T-helper 1 cell treated with Interleukin-12 subunit alpha and Interleukin-12 subunit beta and Interleukin-4 antibody, amounts not matched to agents 30 μg/mL and 1 μg/mL, for 36 hours (primary cell): ENCODE measurements around the gene KLHL6.
"Not testable (repeated sequence)": the region's sequence is repeated elsewhere in the genome, so short reads cannot be mapped to it uniquely, and the experiment has no call there.

Source experiments
- H3K27ac Mint-ChIP-seq: one replicate; pipeline ENCODE4 v1.8.0; 2021; ENCODE audit warnings: mild to moderate bottlenecking, mixed read lengths
- H3K27me3 Mint-ChIP-seq: one replicate; pipeline ENCODE4 v1.8.0; 2021; ENCODE audit warnings: low read depth, mixed read lengths
- H3K36me3 Mint-ChIP-seq: one replicate; pipeline ENCODE4 v1.8.0; 2021; ENCODE audit warnings: low read depth, mixed read lengths
- H3K4me1 Mint-ChIP-seq: one replicate; pipeline ENCODE4 v1.8.0; 2021; ENCODE audit warnings: low read depth, mixed read lengths
- H3K4me3 Mint-ChIP-seq: one replicate; pipeline ENCODE4 v1.8.0; 2021; ENCODE audit warnings: mild to moderate bottlenecking, moderate library complexity, mixed read lengths
- H3K9me3 Mint-ChIP-seq: one replicate; pipeline ENCODE4 v1.8.0; 2021; ENCODE audit warnings: mixed read lengths

Gene KLHL6

DNA sequence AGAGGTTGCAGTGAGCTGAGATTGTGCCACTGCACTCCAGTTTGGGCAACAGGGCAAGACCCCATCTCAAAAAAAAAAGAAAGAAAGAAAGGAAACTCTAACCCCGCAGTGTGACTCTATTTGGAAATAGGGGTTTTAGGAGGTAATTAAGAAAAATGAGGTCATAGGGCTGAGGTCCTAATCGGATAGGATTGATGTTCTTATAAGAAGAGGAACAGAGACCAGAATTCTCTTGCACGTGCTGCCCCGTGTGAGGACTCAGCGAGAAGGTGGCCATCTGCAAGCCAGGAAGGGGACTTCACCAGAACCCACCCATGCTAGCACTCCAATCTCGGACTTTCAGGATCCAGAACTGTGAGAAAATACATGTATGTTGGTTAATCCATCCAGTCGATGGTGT lies 25.8 kb downstream of the KLHL6 start:
- H3K4me3 Mint-ChIP-seq = no peak overlapping the region
- no peaks in the 10 kb centered on the region for H3K9me3 Mint-ChIP-seq
- H3K27me3 Mint-ChIP-seq = no peaks in the 10 kb centered on the region
- peaks cover 38% of the 10 kb centered on the region for H3K36me3 Mint-ChIP-seq
- H3K4me1 Mint-ChIP-seq = peaks cover 53% of the 10 kb centered on the region
- H3K27ac Mint-ChIP-seq = no peak overlapping the region

DNA sequence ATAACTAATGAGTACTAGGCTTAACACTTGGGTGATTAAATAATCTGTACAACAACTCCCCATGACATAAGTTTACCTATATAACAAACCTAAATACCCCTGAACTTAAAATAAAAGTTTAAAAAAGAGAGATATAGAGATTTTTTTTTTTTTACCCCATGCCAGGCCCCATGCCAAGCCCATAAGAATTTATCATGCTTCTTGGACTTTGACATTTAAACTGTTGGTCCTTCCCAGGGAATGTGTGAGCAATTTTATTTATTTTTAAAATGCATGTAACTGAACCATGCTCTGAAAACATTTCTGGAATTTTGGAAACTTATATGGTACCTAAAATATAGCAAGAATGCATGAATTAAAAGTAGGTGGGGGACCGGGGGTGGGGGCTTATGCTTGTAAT lies 26.3 kb downstream of the KLHL6 start:
- no peak overlapping the region for H3K4me3 Mint-ChIP-seq
- no peaks in the 10 kb centered on the region for H3K27me3 Mint-ChIP-seq
- H3K27ac Mint-ChIP-seq = no peak overlapping the region
- peaks cover 43% of the 10 kb centered on the region for H3K36me3 Mint-ChIP-seq
- H3K9me3 Mint-ChIP-seq = no peaks in the 10 kb centered on the region
- H3K4me1 Mint-ChIP-seq = peaks cover 53% of the 10 kb centered on the region

DNA sequence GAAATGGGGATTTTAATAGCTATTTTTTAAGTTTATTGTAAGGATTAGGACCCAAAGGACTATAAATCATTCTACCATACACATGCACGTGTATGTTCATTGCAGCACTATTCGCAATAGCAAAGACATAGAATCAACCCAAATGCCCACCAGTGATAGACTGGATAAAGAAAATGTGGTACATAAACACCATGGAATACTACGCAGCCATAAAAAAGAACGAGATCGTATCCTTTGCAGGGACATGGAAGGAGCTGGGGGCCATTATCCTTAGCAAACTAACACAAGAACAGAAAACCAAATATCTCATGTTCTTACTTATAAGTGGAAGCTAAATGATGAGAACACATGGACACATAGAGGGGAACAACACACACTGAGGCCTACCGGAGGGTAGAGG lies 26.7 kb downstream of the KLHL6 start:
- not testable (repeated sequence) for H3K27me3 Mint-ChIP-seq, H3K9me3 Mint-ChIP-seq, H3K27ac Mint-ChIP-seq, H3K4me3 Mint-ChIP-seq
- Mint-ChIP-seq H3K36me3 (peaks cover 45% of the 10 kb centered on the region), H3K4me1 (peaks cover 52% of the 10 kb centered on the region)

DNA sequence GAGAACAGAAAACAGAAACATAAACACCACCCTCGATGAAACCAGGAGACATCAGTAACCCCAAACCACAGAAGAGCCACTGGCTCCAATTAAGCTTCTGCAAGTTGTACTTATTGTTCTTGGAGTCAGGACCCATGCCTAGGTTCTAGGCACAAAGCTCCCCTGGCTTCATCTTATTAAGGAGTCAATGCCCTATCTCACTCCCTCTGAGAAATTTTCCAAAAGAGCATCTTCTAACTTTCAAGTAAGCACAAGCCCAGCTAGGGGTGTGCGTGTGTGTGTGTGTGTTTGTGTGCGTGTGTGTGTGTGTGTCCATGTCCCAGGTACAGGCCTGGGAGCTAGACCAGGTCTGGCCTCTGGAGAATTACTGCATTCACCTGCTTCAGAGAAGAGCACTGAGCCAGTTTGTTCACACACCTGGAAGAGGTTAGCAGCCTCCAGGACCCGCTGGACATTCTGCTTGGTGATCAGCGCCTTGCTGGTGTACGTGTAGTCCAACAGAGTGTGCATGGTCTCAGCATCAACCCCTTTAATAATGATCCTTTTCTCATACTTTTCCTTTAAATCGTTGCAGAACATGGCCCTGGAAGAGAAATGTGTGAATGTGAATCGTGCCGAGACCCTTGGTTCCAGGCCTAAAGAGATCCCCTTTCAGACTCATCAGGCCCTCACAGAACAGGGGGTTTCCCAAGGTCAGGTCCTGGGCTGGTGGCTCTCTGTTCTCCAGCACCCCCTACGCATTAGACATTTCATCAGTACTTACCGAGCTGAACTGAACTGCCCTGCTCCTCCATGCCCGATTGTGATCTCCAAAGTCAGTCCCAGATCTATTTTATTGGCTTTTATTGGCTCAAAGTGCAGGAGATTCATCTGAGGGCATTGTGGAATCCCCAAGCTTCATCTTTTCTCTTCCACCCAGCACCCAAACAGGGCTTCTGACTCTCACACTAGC lies 27.8 kb downstream of the KLHL6 start:
- peaks cover 41% of the 10 kb centered on the region for H3K36me3 Mint-ChIP-seq
- no peaks in the 10 kb centered on the region for H3K9me3 Mint-ChIP-seq
- peaks cover 46% of the 10 kb centered on the region for H3K4me1 Mint-ChIP-seq
- no peaks in the 10 kb centered on the region for H3K27me3 Mint-ChIP-seq
- H3K4me3 Mint-ChIP-seq = peak overlapping the region; percentile 73
- peak overlapping the region; percentile 69 for H3K27ac Mint-ChIP-seq

DNA sequence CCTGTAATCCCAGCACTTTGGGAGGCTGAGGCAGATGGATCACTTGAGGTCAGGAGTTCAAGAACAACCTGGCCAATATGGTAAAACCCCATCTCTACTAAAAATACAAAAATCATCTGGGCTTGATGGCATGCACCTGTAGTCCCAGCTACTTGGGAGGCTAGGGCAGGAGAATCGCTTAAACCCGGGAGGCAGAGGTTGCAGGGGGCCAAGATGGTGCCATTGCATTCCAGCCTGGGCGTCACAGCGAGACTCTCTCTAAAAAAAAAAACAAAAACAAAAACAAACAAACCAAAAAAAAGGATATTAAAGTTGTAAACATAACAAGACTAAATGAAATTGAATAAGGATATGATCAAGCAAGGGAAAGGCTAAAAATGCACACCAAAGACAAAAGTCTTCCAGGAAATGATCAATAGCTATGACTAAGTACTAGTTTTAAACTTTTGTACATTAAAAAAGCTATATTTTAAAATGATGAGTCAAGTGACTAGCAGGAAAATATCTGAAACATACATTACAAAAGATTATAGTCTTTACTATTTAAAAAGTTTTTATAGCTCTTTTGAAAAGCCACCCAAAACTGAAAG lies 28.6 kb downstream of the KLHL6 start:
- Mint-ChIP-seq H3K4me1 (peaks cover 41% of the 10 kb centered on the region), H3K36me3 (peaks cover 41% of the 10 kb centered on the region), H3K4me3 (peak overlapping the region; percentile 73), H3K9me3 (no peaks in the 10 kb centered on the region), H3K27me3 (no peaks in the 10 kb centered on the region), H3K27ac (peak overlapping the region; percentile 69)

DNA sequence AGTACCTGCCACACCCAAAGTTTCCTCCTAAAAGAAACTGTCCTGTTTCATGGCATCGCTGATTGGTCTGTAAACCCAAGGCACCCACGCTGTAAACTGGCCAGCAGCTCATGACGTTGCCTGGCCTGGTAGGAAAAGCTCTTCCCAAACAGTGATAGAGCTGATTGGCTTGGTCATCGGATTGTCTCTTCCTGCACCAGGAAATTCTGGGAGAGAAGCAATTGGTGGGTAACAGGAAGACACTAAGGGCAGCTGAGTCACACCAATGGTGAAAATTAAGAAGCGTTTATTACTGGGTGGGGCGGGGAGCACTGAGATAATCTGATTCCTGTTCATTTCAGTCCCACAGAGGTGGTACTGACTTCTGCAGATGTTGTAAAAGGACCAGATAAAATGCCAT lies 31.0 kb downstream of the KLHL6 start:
- H3K4me1 Mint-ChIP-seq = peaks cover 37% of the 10 kb centered on the region
- H3K4me3 Mint-ChIP-seq = no peak overlapping the region
- H3K27me3 Mint-ChIP-seq = no peaks in the 10 kb centered on the region
- H3K27ac Mint-ChIP-seq = no peak overlapping the region
- no peaks in the 10 kb centered on the region for H3K9me3 Mint-ChIP-seq
- peaks cover 40% of the 10 kb centered on the region for H3K36me3 Mint-ChIP-seq

DNA sequence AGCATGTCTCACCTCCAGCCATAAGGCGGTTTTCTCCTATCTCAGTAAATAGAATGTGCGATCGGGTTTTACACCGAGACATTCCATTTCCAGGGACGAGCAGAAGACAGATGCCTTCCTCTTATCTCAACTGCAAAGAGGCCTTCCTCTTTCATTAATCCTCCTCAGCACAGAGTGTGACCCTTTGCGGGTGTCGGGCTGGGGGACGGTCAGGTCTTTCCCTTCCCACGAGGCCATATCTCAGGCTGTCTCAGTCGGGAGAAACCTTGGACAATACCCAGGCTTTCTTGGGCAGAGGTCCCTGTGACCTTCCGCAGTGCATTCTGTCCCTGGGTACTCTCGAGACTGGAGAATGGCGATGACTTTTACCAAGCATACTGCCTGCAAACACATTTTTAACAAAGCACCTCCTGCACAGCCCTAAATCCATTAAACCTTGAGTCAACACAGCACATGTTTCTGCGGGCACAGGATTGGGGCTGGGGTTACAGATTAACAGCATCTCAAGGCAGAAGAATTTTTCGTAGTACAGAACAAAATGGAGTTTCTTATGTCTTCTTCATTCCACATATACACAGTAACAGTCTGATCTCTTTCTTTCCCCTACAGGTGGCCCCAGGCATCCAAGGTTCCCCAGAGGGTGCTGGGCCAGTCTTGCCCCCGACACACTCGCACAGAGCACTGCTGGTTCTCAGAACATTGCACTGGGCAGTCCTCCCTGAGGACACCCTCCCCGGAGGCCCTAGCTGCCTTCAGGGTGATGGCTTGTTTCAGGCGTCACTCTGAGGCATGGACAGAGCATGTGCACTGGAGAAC lies 34.6 kb downstream of the KLHL6 start:
- not testable (repeated sequence) for H3K27ac Mint-ChIP-seq
- H3K36me3 Mint-ChIP-seq = peaks cover 41% of the 10 kb centered on the region

DNA sequence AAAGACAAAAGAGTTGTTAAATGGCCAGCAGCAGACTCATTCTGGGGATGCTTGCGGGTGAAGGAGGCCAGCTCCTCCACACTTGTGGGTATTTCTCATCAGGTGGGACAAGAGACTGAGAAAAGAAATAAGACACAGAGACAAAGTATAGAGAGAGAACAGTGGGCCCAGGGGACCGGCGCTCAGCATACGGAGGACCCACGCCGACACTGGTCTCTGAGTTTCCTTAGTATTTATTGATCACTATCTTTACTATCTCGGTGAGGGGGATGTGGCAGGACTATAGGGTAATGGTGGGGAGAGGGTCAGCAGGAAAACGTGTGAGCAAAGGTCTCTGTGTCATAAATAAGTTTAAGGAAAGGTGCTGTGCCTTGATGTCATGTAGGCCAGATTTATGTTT lies 35.2 kb downstream of the KLHL6 start:
- not testable (repeated sequence) for H3K4me3 Mint-ChIP-seq, H3K27me3 Mint-ChIP-seq, H3K9me3 Mint-ChIP-seq
- Mint-ChIP-seq H3K36me3 (peaks cover 38% of the 10 kb centered on the region), H3K27ac (peak overlapping the region; percentile 12), H3K4me1 (peaks cover 44% of the 10 kb centered on the region)

More for the DNA sequence above, 34.6 kb downstream of the KLHL6 start:
- not testable (repeated sequence) for H3K9me3 Mint-ChIP-seq, H3K27me3 Mint-ChIP-seq, H3K4me3 Mint-ChIP-seq
- H3K4me1 Mint-ChIP-seq = peaks cover 44% of the 10 kb centered on the region

DNA sequence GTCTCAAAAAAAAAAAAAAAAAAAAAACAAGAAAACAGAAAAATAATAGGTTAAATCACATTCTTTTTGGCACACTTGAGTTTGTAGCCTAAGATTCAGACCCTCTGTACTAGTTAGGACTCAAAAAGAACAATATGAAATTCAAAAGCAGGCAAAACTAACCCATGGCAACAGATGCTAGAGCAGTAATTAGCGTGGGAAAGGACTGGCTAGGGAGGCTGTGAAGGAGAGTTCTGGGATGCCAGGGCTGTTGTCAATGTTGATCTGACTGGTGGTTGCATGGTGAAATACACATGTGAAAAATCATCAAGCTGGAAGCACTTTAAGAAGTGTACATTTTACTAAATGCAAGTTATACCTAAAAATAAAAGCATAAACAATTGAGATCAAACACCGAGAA lies 35.6 kb downstream of the KLHL6 start:
- peaks cover 37% of the 10 kb centered on the region for H3K36me3 Mint-ChIP-seq
- no peaks in the 10 kb centered on the region for H3K27me3 Mint-ChIP-seq
- H3K4me1 Mint-ChIP-seq = peaks cover 44% of the 10 kb centered on the region
- H3K27ac Mint-ChIP-seq = no peak overlapping the region
- H3K9me3 Mint-ChIP-seq = no peaks in the 10 kb centered on the region
- no peak overlapping the region for H3K4me3 Mint-ChIP-seq

DNA sequence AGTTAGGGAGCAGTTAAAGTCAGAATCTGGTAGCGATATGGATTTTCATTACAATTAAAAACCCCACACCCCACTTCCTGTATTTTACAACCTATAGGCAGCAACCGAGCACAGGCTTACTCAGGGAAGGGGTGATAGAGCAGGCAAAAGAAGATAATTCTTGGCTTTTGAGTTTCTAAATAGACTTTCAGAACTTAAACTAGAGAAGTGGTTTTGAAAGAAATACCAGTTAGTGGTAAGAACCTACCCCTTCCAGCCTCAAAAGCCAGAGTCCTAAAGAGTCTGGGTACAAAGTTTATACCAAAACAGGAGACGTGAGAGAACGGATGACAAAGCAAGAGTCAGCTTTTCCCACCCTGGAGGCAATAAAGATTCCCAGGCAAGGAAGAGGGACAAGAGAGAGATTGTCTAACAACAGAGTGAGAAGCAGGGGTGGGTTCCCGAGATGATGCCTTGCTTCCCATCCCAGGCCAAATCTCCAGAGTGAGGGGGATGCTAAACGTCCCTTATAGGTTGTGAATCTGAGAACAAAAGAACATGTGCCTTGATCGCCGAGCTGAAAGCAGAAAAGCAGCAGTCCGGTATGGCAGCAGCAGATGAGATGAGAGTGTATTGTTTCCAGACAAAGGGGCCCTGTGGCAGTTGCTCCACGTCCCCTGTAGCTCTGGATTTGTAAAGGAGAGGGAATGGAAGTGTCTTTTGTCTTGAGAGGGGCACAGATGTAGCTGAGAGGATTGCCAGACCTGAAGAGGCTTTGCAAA lies 36.8 kb downstream of the KLHL6 start:
- Mint-ChIP-seq H3K27ac (peak overlapping the region; percentile 62), H3K4me1 (peaks cover 53% of the 10 kb centered on the region), H3K9me3 (no peaks in the 10 kb centered on the region), H3K36me3 (peaks cover 38% of the 10 kb centered on the region), H3K27me3 (no peaks in the 10 kb centered on the region), H3K4me3 (peak overlapping the region; percentile 26)

DNA sequence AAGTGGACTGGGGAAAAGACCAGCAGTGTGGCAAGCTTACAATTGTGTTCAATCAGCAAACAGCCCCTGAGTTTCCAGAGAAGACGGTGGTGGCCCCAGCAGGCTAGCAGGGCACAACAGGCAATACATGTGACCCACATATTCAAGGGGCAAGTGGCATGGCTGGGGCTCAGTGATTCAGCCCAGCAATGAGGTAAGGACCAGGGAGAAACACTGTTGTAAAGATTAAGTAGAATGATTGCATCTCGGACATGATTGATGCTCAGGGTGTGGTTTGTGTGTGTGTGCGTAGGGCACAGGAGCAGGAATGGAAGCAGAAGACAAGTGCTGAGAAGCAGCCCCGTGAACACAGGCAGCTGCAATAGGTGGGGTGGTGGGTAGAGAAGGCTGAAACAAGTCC lies 37.9 kb downstream of the KLHL6 start:
- H3K9me3 Mint-ChIP-seq = no peaks in the 10 kb centered on the region
- H3K4me1 Mint-ChIP-seq = peaks cover 61% of the 10 kb centered on the region
- H3K27me3 Mint-ChIP-seq = no peaks in the 10 kb centered on the region
- H3K27ac Mint-ChIP-seq = peak overlapping the region; percentile 66
- peaks cover 36% of the 10 kb centered on the region for H3K36me3 Mint-ChIP-seq
- H3K4me3 Mint-ChIP-seq = no peak overlapping the region

DNA sequence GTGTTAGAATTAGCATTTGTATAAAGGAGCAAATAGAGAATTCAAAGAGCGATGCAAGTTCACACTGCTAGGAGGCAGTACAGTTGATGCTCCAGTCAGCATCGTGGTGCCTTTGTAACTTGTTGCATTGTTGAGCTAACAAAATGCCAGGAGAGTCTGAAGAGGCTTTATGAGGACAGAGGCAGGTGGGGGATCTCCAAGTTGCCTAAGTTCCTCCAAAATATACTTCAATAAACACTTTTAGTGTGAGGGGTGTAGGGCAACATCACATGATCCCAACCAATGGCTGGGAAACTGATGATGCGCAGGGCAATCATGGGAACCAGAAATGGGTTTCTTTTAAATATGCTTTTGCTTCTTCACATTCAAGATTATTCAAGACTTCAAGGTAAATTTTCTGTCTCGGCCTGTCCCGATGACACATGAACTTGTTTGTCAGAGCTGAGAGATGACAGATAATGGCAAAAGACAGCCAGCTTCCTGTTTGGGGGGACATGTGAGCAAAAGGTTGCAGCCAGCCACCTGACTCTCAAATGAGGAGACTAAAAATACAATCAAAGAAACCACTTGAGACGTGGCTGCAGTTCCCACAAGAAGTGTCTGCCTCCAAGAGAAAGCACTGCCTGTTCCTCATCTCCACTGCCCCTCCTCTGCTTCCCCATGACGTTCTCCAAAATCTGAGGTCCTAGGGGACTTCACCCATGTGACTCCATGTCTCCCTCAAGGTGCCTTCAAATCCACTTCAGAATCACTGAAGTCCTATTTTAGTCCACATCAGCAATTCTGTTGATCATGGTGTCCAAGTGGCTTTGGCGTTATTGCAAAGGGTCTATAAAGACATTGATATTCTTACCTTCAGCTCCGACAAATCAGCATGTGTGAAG lies 39.3 kb downstream of the KLHL6 start:
- H3K9me3 Mint-ChIP-seq = no peaks in the 10 kb centered on the region
- H3K27ac Mint-ChIP-seq = peak overlapping the region; percentile 86
- H3K4me1 Mint-ChIP-seq = peaks cover 65% of the 10 kb centered on the region
- peaks cover 39% of the 10 kb centered on the region for H3K36me3 Mint-ChIP-seq
- peak overlapping the region; percentile 44 for H3K4me3 Mint-ChIP-seq
- no peaks in the 10 kb centered on the region for H3K27me3 Mint-ChIP-seq

DNA sequence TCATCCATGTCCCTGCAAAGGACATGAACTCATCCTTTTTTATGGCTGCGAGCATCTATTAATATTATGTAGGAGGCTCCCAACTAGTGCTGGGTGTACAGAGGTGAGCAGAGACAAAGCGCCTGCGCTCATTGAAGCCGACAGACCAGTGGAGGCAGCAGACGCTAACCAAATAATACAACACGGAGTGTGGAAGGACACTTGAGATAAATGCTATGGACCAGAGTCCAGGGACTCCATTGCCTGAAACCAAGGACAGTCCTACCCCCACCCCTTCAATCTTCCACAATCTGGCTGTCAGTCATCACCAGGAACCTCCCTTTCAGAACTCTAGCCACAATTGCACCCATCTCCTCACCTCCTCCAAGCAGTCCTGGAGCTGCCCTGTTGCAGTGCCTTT lies 41.5 kb downstream of the KLHL6 start:
- Mint-ChIP-seq H3K4me1 (peaks cover 56% of the 10 kb centered on the region), H3K27me3 (no peaks in the 10 kb centered on the region), H3K36me3 (peaks cover 33% of the 10 kb centered on the region), H3K27ac (peak overlapping the region; percentile 82), H3K4me3 (peak overlapping the region; percentile 53), H3K9me3 (no peaks in the 10 kb centered on the region)
